ENCODE data around the gene ZNF79.

ZNF79 gene

DNA sequence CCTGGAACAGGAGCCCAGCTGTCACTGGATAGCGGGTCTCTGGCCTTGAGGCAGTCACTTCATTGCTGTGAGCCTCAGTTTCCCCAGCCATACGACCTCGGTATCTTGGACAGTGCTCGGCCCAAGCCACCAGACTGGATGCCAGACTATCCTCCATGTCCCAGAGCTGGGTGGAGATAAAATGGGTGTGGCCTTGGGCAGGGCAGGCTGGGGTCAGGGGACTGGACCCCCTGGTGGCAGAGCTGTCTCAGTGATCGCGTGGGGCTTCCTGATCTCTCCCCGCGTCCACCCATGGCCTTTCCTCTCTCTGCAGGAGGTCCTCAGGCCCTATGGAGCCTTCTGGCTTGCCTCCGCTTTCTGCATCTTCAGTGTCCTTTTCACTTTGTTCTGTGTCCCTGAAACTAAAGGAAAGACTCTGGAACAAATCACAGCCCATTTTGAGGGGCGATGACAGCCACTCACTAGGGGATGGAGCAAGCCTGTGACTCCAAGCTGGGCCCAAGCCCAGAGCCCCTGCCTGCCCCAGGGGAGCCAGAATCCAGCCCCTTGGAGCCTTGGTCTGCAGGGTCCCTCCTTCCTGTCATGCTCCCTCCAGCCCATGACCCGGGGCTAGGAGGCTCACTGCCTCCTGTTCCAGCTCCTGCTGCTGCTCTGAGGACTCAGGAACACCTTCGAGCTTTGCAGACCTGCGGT lies 17.2 kb upstream of the ZNF79 start:
- CTCF ChIA-PET: no interaction called here
- POLR2A ChIA-PET: interaction anchor here (1.0 to 1.4 kb wide), 4 partner anchors 10 to 182 kb away, joined by 3 to 4 read pairs (median 4); partner anchors contain the start of gene SLC2A8
- TF ChIP-seq SUZ12 (IDR thresholded peaks at IDR 0.05) (no peak), HDGF (IDR thresholded peaks at IDR 0.05; ENCODE audit: borderline replicate concordance) (no peak), FOXK2 (IDR thresholded peaks at IDR 0.05) (no peak), BHLHE40 (IDR thresholded peaks at IDR 0.05; ENCODE audit: borderline replicate concordance) (no peak), ZNF384 (IDR thresholded peaks at IDR 0.05) (no peak), ARNT (IDR thresholded peaks at IDR 0.05) (no peak), NFRKB (IDR thresholded peaks at IDR 0.05) (no peak), LEF1 (IDR thresholded peaks at IDR 0.05; ENCODE audit: borderline replicate concordance) (no peak), FOXA1 (IDR thresholded peaks at IDR 0.05) (no peak), L3MBTL2 (conservative IDR thresholded peaks at IDR 0.05) (no peak), SP1 (IDR thresholded peaks at IDR 0.05) (no peak), CTBP1 (IDR thresholded peaks at IDR 0.05; ENCODE audit: borderline replicate concordance) (no peak), TARDBP (IDR thresholded peaks at IDR 0.05) (no peak), ELF4 (IDR thresholded peaks at IDR 0.05) (no peak), FOXM1 (IDR thresholded peaks at IDR 0.05; ENCODE audit: borderline replicate concordance) (no peak)
- TF ChIP-seq, protein P1, sequence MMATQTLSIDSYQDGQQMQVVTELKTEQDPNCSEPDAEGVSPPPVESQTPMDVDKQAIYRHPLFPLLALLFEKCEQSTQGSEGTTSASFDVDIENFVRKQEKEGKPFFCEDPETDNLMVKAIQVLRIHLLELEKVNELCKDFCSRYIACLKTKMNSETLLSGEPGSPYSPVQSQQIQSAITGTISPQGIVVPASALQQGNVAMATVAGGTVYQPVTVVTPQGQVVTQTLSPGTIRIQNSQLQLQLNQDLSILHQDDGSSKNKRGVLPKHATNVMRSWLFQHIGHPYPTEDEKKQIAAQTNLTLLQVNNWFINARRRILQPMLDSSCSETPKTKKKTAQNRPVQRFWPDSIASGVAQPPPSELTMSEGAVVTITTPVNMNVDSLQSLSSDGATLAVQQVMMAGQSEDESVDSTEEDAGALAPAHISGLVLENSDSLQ (IDR thresholded peaks at IDR 0.05): no peak
- DNase-seq (ENCODE audit: extremely low spot score): no peak

DNA sequence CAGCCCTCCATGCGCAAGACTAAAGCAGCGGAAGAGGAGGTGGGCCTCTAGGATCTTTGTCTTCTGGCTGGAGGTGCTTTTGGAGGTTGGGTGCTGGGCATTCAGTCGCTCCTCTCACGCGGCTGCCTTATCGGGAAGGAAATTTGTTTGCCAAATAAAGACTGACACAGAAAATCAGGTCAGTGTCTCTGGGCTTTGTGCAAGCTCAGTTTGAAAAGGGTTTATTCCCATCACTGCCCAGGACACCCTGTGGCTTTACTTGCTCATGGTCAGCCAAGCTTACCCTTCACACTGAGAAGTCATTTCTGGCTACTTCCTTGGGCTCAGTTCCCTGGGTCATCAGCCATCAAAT lies 16.7 kb upstream of the ZNF79 start:
- TF ChIP-seq SP1 (IDR thresholded peaks at IDR 0.05): no peak
- no peak for TF ChIP-seq FOXK2 (IDR thresholded peaks at IDR 0.05)
- no peak for TF ChIP-seq L3MBTL2 (conservative IDR thresholded peaks at IDR 0.05)
- TF ChIP-seq ELF4 (IDR thresholded peaks at IDR 0.05): no peak
- TF ChIP-seq ARNT (IDR thresholded peaks at IDR 0.05): no peak
- TF ChIP-seq BHLHE40 (IDR thresholded peaks at IDR 0.05; ENCODE audit: borderline replicate concordance): no peak
- no peak for TF ChIP-seq HDGF (IDR thresholded peaks at IDR 0.05; ENCODE audit: borderline replicate concordance)
- TF ChIP-seq FOXA1 (IDR thresholded peaks at IDR 0.05): no peak
- TF ChIP-seq ZNF384 (IDR thresholded peaks at IDR 0.05): no peak
- TF ChIP-seq NFRKB (IDR thresholded peaks at IDR 0.05): no peak
- TF ChIP-seq, protein P1 (IDR thresholded peaks at IDR 0.05): no peak
- TF ChIP-seq FOXM1 (IDR thresholded peaks at IDR 0.05; ENCODE audit: borderline replicate concordance): no peak
- TF ChIP-seq CTBP1 (IDR thresholded peaks at IDR 0.05; ENCODE audit: borderline replicate concordance): no peak
- DNase-seq (ENCODE audit: extremely low spot score): no peak
- ChIA-PET CTCF (no interaction called here), POLR2A (interaction anchor here (1.0 to 1.4 kb wide), 5 partner anchors 11 to 183 kb away, joined by 3 to 4 read pairs (median 4); partner anchors contain the start of genes SLC2A8 and ZNF79)

DNA sequence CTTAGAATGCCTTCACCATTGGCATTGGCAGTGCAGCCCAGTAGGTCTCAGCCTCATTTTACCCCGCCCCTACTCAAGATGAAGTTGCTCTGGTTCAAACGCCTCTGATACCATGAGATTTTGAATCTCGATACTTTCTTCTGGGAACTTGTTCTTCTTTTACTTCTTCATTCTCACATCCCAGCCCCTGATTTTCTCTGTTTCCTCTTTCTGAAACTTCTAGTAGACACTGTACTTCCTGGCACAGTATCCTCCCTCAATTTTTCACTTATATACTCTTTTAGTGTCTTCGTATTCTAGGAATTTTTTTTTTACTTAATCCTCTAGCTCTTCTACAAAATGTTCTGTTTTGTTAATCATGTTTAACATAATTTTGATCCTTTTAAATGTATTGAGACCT lies 13.1 kb upstream of the ZNF79 start:
- POLR2A ChIA-PET: no interaction called here
- TF ChIP-seq L3MBTL2 (conservative IDR thresholded peaks at IDR 0.05): no peak
- no peak for TF ChIP-seq ARNT (IDR thresholded peaks at IDR 0.05)
- TF ChIP-seq NFRKB (IDR thresholded peaks at IDR 0.05): no peak
- TF ChIP-seq BHLHE40 (IDR thresholded peaks at IDR 0.05; ENCODE audit: borderline replicate concordance): no peak
- no peak for TF ChIP-seq FOXM1 (IDR thresholded peaks at IDR 0.05; ENCODE audit: borderline replicate concordance)
- TF ChIP-seq HDGF (IDR thresholded peaks at IDR 0.05; ENCODE audit: borderline replicate concordance): no peak
- TF ChIP-seq SUZ12 (IDR thresholded peaks at IDR 0.05): no peak
- TF ChIP-seq SP1 (IDR thresholded peaks at IDR 0.05): no peak
- no peak for TF ChIP-seq TARDBP (IDR thresholded peaks at IDR 0.05)
- no peak for TF ChIP-seq FOXA1 (IDR thresholded peaks at IDR 0.05)
- TF ChIP-seq CTBP1 (IDR thresholded peaks at IDR 0.05; ENCODE audit: borderline replicate concordance): no peak
- TF ChIP-seq FOXK2 (IDR thresholded peaks at IDR 0.05): no peak
- TF ChIP-seq ELF4 (IDR thresholded peaks at IDR 0.05): no peak
- no peak for TF ChIP-seq LEF1 (IDR thresholded peaks at IDR 0.05; ENCODE audit: borderline replicate concordance)
- TF ChIP-seq, protein P1 (IDR thresholded peaks at IDR 0.05): no peak
- CTCF ChIA-PET: no interaction called here
- no peak for DNase-seq (ENCODE audit: extremely low spot score)

DNA sequence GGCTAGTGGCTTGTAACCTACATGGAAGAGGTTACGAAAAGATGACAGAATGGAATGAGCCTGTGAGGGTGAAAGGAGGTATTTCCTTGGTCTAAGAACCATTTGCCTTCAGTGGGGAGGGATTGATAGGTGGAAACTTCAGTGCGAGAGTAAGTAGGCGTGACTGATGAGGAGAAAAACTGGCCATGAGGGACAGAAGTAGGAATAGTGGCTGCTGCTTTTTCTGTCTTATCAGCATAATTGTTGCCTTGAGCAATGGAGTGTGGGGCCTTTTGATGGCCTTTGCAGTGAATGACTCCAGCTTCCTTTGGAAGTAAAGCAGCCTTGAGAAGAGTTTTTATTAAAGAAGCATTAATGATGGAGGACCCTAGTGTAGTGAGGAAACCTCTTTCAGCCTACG lies 9.0 kb upstream of the ZNF79 start:
- TF ChIP-seq HDGF (IDR thresholded peaks at IDR 0.05; ENCODE audit: borderline replicate concordance): no peak
- TF ChIP-seq SUZ12 (IDR thresholded peaks at IDR 0.05): no peak
- no peak for TF ChIP-seq ARNT (IDR thresholded peaks at IDR 0.05)
- no peak for TF ChIP-seq FOXK2 (IDR thresholded peaks at IDR 0.05)
- no peak for TF ChIP-seq LEF1 (IDR thresholded peaks at IDR 0.05; ENCODE audit: borderline replicate concordance)
- TF ChIP-seq ZNF384 (IDR thresholded peaks at IDR 0.05): no peak
- TF ChIP-seq TARDBP (IDR thresholded peaks at IDR 0.05): no peak
- TF ChIP-seq FOXM1 (IDR thresholded peaks at IDR 0.05; ENCODE audit: borderline replicate concordance): no peak
- TF ChIP-seq, protein P1 (IDR thresholded peaks at IDR 0.05): no peak
- TF ChIP-seq L3MBTL2 (conservative IDR thresholded peaks at IDR 0.05): no peak
- no peak for TF ChIP-seq NFRKB (IDR thresholded peaks at IDR 0.05)
- no peak for TF ChIP-seq CTBP1 (IDR thresholded peaks at IDR 0.05; ENCODE audit: borderline replicate concordance)
- TF ChIP-seq BHLHE40 (IDR thresholded peaks at IDR 0.05; ENCODE audit: borderline replicate concordance): no peak
- CTCF ChIA-PET: no interaction called here
- DNase-seq (ENCODE audit: extremely low spot score): no peak
- POLR2A ChIA-PET: interaction anchor here (0.8 to 1.4 kb wide), 2 partner anchors 9 to 18 kb away, joined by 3 to 8 read pairs; partner anchors contain the start of genes SLC2A8 and ZNF79

DNA sequence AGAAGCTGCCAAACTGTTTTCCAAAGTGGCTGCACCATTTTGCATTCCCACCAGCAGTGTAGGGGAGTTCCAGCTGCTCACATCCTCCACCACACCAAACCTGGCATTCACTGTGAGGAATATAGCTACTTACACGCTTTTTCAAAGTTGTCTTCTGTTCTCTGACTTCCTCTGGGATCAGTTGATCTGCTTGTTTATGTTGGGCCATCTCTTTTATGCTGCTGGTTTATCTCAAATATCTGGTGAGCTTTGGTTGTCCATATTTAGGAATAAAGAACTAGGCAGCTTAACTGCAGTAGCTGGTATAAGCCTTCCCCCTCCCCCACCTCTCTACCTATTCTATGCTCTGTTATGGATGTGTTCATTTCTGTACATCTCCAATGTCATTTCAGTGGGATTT lies 8.5 kb upstream of the ZNF79 start:
- no peak for TF ChIP-seq CTBP1 (IDR thresholded peaks at IDR 0.05; ENCODE audit: borderline replicate concordance)
- TF ChIP-seq LEF1 (IDR thresholded peaks at IDR 0.05; ENCODE audit: borderline replicate concordance): no peak
- no peak for TF ChIP-seq NFRKB (IDR thresholded peaks at IDR 0.05)
- no peak for TF ChIP-seq ARNT (IDR thresholded peaks at IDR 0.05)
- TF ChIP-seq SUZ12 (IDR thresholded peaks at IDR 0.05): no peak
- no peak for TF ChIP-seq HDGF (IDR thresholded peaks at IDR 0.05; ENCODE audit: borderline replicate concordance)
- TF ChIP-seq FOXA1 (IDR thresholded peaks at IDR 0.05): no peak
- TF ChIP-seq BHLHE40 (IDR thresholded peaks at IDR 0.05; ENCODE audit: borderline replicate concordance): no peak
- TF ChIP-seq FOXK2 (IDR thresholded peaks at IDR 0.05): no peak
- TF ChIP-seq FOXM1 (IDR thresholded peaks at IDR 0.05; ENCODE audit: borderline replicate concordance): no peak
- no peak for TF ChIP-seq ZNF384 (IDR thresholded peaks at IDR 0.05)
- no peak for TF ChIP-seq L3MBTL2 (conservative IDR thresholded peaks at IDR 0.05)
- TF ChIP-seq ELF4 (IDR thresholded peaks at IDR 0.05): no peak
- TF ChIP-seq TARDBP (IDR thresholded peaks at IDR 0.05): no peak
- no peak for TF ChIP-seq SP1 (IDR thresholded peaks at IDR 0.05)
- TF ChIP-seq, protein P1 (IDR thresholded peaks at IDR 0.05): no peak
- ChIA-PET POLR2A (interaction anchor here (0.8 to 1.4 kb wide), 2 partner anchors 8 to 19 kb away, joined by 3 to 8 read pairs; partner anchors contain the start of genes SLC2A8 and ZNF79), CTCF (no interaction called here)
- no peak for DNase-seq (ENCODE audit: extremely low spot score)

Measured in HEK293T (cell line).